GM12878 (cell line): Measurements from ENCODE around the gene CDK2. TPM values are rescaled to one million over a fixed set of nuclear protein-coding genes. Genes with fewer than 3 reads are reported as not detected.

Experiments used
- ATAC-seq: fragments of 200-7000 bp; cut with Tn5 transposase; 3 replicates; pipeline ENCODE4 v1.9.1; 2020; ENCODE audit warnings: mild to moderate bottlenecking, moderate library complexity
- BruUV-seq: library from RNA; stranded (reverse); fragments of 400-500 nt; replicated peaks from 2 replicates; lab custom pipeline; 2021; lab: Mats Ljungman, UMichigan
- CTCF ChIA-PET: fragments of 300-600 bp; sonication (Branson Sonifier 250); formaldehyde crosslinking; extraction: SDS; loops from one replicate; lab custom pipeline; 2021; ENCODE audit warnings: inconsistent platforms; lab: Yijun Ruan, JAX
- POLR2A ChIA-PET: fragments of 350-600 bp; formaldehyde crosslinking; extraction: SDS; loops from one replicate; lab custom pipeline; 2021; ENCODE audit warnings: inconsistent platforms; lab: Charles Lee
- RAD21 ChIA-PET: fragments of 300-600 bp; sonication (Branson Sonifier 250); formaldehyde crosslinking; loops from one replicate; lab custom pipeline; 2023; ENCODE audit warnings: antibody characterized with exemption; ENCODE audit not compliant: unreplicated experiment; lab: Charles Lee
- SMC1A ChIA-PET: fragments of 300-600 bp; sonication (Branson Sonifier 250); formaldehyde crosslinking; loops from one replicate; lab custom pipeline; 2023; ENCODE audit not compliant: unreplicated experiment, uncharacterized antibody; lab: Charles Lee
- DNase-seq: peaks from one replicate; pipeline ENCODE4 v3.0.0-alpha.2; 2011; ENCODE audit warnings: low read depth, low spot score
- FAIRE-seq: peaks from 3 replicates; lab custom pipeline; 2011; peaks lifted over from hg19 to GRCh38; lab: Jason Lieb, UNC
- H2AFZ ChIP-seq: 2 replicates; pipeline ENCODE4 v1.6.0; 2011; ENCODE audit warnings: low read depth, low read length, control low read depth; ENCODE audit not compliant: control insufficient read depth
- H3K27ac ChIP-seq: 2 replicates; pipeline ENCODE4 v1.5.1; 2011; ENCODE audit warnings: control low read depth; ENCODE audit not compliant: control insufficient read depth, insufficient read depth
- H3K27me3 ChIP-seq, 2 experiments: replicated peaks in 1 of 2; 2 replicates each; pipeline versions ENCODE4 v1.6.0 to v1.6.1; 2011; ENCODE audit warnings: low read length in 1 of 2; ENCODE audit not compliant: control insufficient read depth in 2 of 2, insufficient read depth in 2 of 2
- H3K36me3 ChIP-seq, 2 experiments: 2 replicates each; pipeline ENCODE4 v1.5.1; 2011; ENCODE audit warnings: low read length in 1 of 2; ENCODE audit not compliant: control insufficient read depth in 2 of 2, insufficient read depth in 2 of 2
- H3K4me1 ChIP-seq: 2 replicates; pipeline ENCODE4 v1.6.1; 2011; ENCODE audit warnings: mild to moderate bottlenecking, low read length, moderate library complexity, mixed read lengths; ENCODE audit not compliant: control insufficient read depth, insufficient read depth
- H3K4me2 ChIP-seq: 2 replicates; pipeline ENCODE4 v1.6.0; 2011; ENCODE audit warnings: control low read depth; ENCODE audit not compliant: control insufficient read depth, insufficient read depth
- H3K4me3 ChIP-seq: fragments of 200-600 bp; sonication (generic); 2 replicates; pipeline ENCODE4 v1.5.1; 2016
- H3K79me2 ChIP-seq: 2 replicates; pipeline ENCODE4 v1.6.0; 2011; ENCODE audit warnings: low read length; ENCODE audit not compliant: control insufficient read depth, insufficient read depth
- H3K9ac ChIP-seq: 2 replicates; pipeline ENCODE4 v1.8.0; 2011; ENCODE audit warnings: low read length, control low read depth, mixed read lengths; ENCODE audit not compliant: control insufficient read depth, insufficient read depth
- H3K9me3 ChIP-seq: replicated peaks from 3 replicates; pipeline ENCODE4 v1.5.1; 2011; ENCODE audit warnings: mild to moderate bottlenecking, low read length; ENCODE audit not compliant: control insufficient read depth, insufficient read depth
- H4K20me1 ChIP-seq: 2 replicates; pipeline ENCODE4 v1.6.0; 2011; ENCODE audit not compliant: control insufficient read depth, insufficient read depth
- ATF7 ChIP-seq: fragments of 450-650 bp; IDR thresholded peaks from 2 replicates; pipeline ENCODE4 v1.6.1; 2016; ENCODE audit warnings: low read depth, mild to moderate bottlenecking
- CBX5 ChIP-seq: sonication (generic); IDR thresholded peaks from 2 replicates; pipeline ENCODE4 v1.6.1; 2016; ENCODE audit warnings: low read depth, moderate library complexity, mild to moderate bottlenecking, inconsistent platforms
- FOS ChIP-seq: IDR thresholded peaks from 3 replicates; pipeline ENCODE4 v1.6.1; 2011; ENCODE audit warnings: borderline replicate concordance; ENCODE audit not compliant: insufficient read length; ENCODE audit errors: extremely low read depth
- HDAC6 ChIP-seq: fragments of 200-600 bp; sonication (generic); IDR thresholded peaks from one replicate; pipeline ENCODE4 v1.8.0; 2017; ENCODE audit warnings: antibody characterized with exemption; ENCODE audit not compliant: unreplicated experiment
- HDGF ChIP-seq: fragments of 450-650 bp; IDR thresholded peaks from 2 replicates; pipeline ENCODE4 v1.6.1; 2016; ENCODE audit warnings: antibody characterized with exemption
- MEF2A ChIP-seq: IDR thresholded peaks from 2 replicates; pipeline ENCODE4 v1.6.1; 2011; ENCODE audit warnings: low read depth, mild to moderate bottlenecking, low read length, moderate library complexity; ENCODE audit not compliant: insufficient read depth
- MTA3 ChIP-seq: IDR thresholded peaks from 2 replicates; pipeline ENCODE4 v1.6.1; 2012; ENCODE audit warnings: low read length, inconsistent platforms, borderline replicate concordance
- MYB ChIP-seq: fragments of 150-350 bp; IDR thresholded peaks from 2 replicates; pipeline ENCODE4 v1.6.1; 2014; ENCODE audit warnings: mild to moderate bottlenecking, low read depth, low read length, borderline replicate concordance
- POLR2AphosphoS5 ChIP-seq: IDR thresholded peaks from 2 replicates; pipeline ENCODE4 v1.6.1; 2011; ENCODE audit warnings: mild to moderate bottlenecking, low read length, inconsistent platforms
- RAD21 ChIP-seq: IDR thresholded peaks from 2 replicates; pipeline ENCODE4 v1.6.1; 2011; ENCODE audit warnings: mild to moderate bottlenecking, low read depth, low read length, moderate library complexity; ENCODE audit not compliant: insufficient read depth
- STAT3 ChIP-seq: IDR thresholded peaks from 2 replicates; pipeline ENCODE4 v1.6.1; 2011; ENCODE audit warnings: low read depth, low read length, improper control_type of control experiment
- ZBED1 ChIP-seq: IDR thresholded peaks from 2 replicates; pipeline ENCODE4 v1.6.1; 2016; ENCODE audit warnings: borderline replicate concordance
- WGBS: methylation state at CpG from one replicate; pipeline ENCODE4 v1.1.6; 2016; ENCODE audit warnings: low lambda C conversion rate; ENCODE audit not compliant: insufficient replicate concordance, insufficient coverage; ENCODE audit errors: missing lambda C conversion rate; 5-methylcytosine and 5-hydroxymethylcytosine counted together
- in situ Hi-C: fragments of 300-500 bp; cut with MboI; formaldehyde crosslinking; loops from 9 replicates; pipeline ENCODE4 v1.14.3; 2018; ENCODE audit warnings: mixed read lengths
- intact Hi-C: fragments of 100-400 bp; cut with micrococcal nuclease; formaldehyde crosslinking; loops from one replicate; pipeline ENCODE4 v1.14.2; 2022; ENCODE audit not compliant: unreplicated experiment
- polyA plus RNA-seq, 11 experiments: library from polyadenylated mRNA; depleted of rRNA in 4 of 11; unstranded in 6 of 11; stranded (reverse) in 5 of 11; fragments of >200 nt; fragmentation: Nextera tagmentation in 4 of 11; fragmentation: Illumina TruSeq in 1 of 11; extraction: Ambion mirVana in 4 of 11; extraction: Trizol in 1 of 11; gene quantifications; 1 replicate in 1 of 11; 2 replicates in 10 of 11; pipeline versions ENCODE4 v1.2.1 to v1.2.3, GENCODE V29; 2011 to 2016; ENCODE audit warnings: inconsistent platforms in 2 of 11, missing spikeins in 2 of 11, low read depth in 1 of 11
- total RNA-seq, 4 experiments: library from RNA; depleted of rRNA in 3 of 4; stranded (reverse); fragments of >200 nt in 3 of 4; fragmentation: Illumina TruSeq in 1 of 4; extraction: Trizol in 1 of 4; gene quantifications; 2 replicates each; pipeline versions ENCODE4 v1.2.1 to v1.2.3, GENCODE V29; 2013 to 2021
- TF ChIP-seq, protein P1 (sequence below): IDR thresholded peaks from 2 replicates; pipeline ENCODE4 v1.6.1; 2012; ENCODE audit warnings: low read length, inconsistent platforms

CDK2 gene
- total and polyA plus RNA-seq, 10 of the 15 experiments (the other 5 are each of a cell fraction or from before 2014, with no cell fraction given) = 13.1 to 138 (median 82.2) TPM

DNA sequence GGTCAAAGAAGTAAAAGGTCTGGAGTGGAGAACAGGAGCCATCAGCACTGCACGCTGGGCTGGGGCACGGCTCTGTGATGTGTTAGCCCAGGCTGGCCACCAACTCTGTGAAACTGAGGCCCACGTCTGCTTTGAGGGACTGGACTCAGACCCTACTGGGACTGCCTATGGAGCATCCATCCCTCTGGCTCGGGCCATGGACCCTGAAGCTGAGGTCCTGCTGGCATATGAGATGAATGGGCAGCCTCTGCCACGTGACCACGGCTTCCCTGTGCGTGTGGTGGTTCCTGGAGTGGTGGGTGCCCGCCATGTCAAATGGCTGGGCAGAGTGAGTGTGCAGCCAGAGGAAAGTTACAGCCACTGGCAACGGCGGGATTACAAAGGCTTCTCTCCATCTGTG is 37.6 kb downstream of the CDK2 start:
- ChIA-PET POLR2A (interaction anchor here (0.6 kb wide), 1 partner anchor 17 kb away, joined by 3 read pairs; no protein-coding TSS in a partner anchor), SMC1A (no interaction called here), RAD21 (no interaction called here), CTCF (interaction anchor here (0.6 to 1.0 kb wide), 2 partner anchors 65 to 270 kb away, joined by 3 to 4 read pairs; no protein-coding TSS in a partner anchor)
- no peak overlapping the region for H3K4me2 ChIP-seq
- no peak overlapping the region for H3K4me3 ChIP-seq
- no peaks in the 10 kb centered on the region for H3K9me3 ChIP-seq
- no peak overlapping the region for H3K9ac ChIP-seq
- no peak overlapping the region for H3K27ac ChIP-seq
- FAIRE-seq (no peak), ATAC-seq (no peak), DNase-seq (no peak)
- H2AFZ ChIP-seq = no peak overlapping the region
- TF ChIP-seq HDGF (no peak), CBX5 (no peak), POLR2AphosphoS5 (no peak), HDAC6 (no peak), ZBED1 (no peak), MYB (no peak), STAT3 (no peak), RAD21 (no peak), MTA3 (no peak), FOS (no peak), MEF2A (no peak), ATF7 (no peak)
- TF ChIP-seq, protein P1, sequence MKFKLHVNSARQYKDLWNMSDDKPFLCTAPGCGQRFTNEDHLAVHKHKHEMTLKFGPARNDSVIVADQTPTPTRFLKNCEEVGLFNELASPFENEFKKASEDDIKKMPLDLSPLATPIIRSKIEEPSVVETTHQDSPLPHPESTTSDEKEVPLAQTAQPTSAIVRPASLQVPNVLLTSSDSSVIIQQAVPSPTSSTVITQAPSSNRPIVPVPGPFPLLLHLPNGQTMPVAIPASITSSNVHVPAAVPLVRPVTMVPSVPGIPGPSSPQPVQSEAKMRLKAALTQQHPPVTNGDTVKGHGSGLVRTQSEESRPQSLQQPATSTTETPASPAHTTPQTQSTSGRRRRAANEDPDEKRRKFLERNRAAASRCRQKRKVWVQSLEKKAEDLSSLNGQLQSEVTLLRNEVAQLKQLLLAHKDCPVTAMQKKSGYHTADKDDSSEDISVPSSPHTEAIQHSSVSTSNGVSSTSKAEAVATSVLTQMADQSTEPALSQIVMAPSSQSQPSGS = no peak
- BruUV-seq = no TSS peak
- in situ Hi-C loops = no loop called here
- H4K20me1 ChIP-seq = no peaks in the 10 kb centered on the region
- H3K36me3 ChIP-seq = no peaks in the 10 kb centered on the region; a peak in 1 of 4 replicates
- no peaks in the 10 kb centered on the region for H3K79me2 ChIP-seq
- no peaks in the 10 kb centered on the region for H3K4me1 ChIP-seq
- WGBS = 71% methylated on average over 10 of the region's 10 CpGs
- no peaks in the 10 kb centered on the region for H3K27me3 ChIP-seq
- intact Hi-C loops = no loop called here
